H9 (cell line): Measurements from ENCODE around the gene DFFB. TPM values are rescaled to one million over a fixed set of nuclear protein-coding genes. Genes with fewer than 3 reads are reported as not detected.

Experiments
- DNase-seq: peaks from one replicate; pipeline ENCODE4 v3.0.0-alpha.2; 2017
- H2AFZ ChIP-seq: one replicate; pipeline ENCODE4 v1.6.1; 2013; ENCODE audit warnings: mild to moderate bottlenecking, low read length, control low read depth, moderate library complexity
- H2AK5ac ChIP-seq: 2 replicates; pipeline ENCODE4 v1.6.1; 2013; ENCODE audit warnings: low read length, control low read depth, mixed read lengths; ENCODE audit not compliant: insufficient read length
- H2BK120ac ChIP-seq: one replicate; pipeline ENCODE4 v1.6.1; 2013; ENCODE audit warnings: low read depth, mild to moderate bottlenecking, low read length, control low read depth, inconsistent platforms; ENCODE audit not compliant: poor library complexity, severe bottlenecking
- H2BK12ac ChIP-seq: 2 replicates; pipeline ENCODE4 v1.6.1; 2013; ENCODE audit warnings: low read length, control low read depth, mixed read lengths, low read depth; ENCODE audit not compliant: insufficient read length
- H2BK15ac ChIP-seq: 2 replicates; pipeline ENCODE4 v1.6.1; 2013; ENCODE audit warnings: low read depth, low read length, control low read depth
- H2BK20ac ChIP-seq: one replicate; pipeline ENCODE4 v1.6.1; 2013; ENCODE audit warnings: low read depth, mild to moderate bottlenecking, low read length, control low read depth, inconsistent platforms; ENCODE audit not compliant: poor library complexity, severe bottlenecking
- H2BK5ac ChIP-seq: 2 replicates; pipeline ENCODE4 v1.6.1; 2013; ENCODE audit warnings: low read length, control low read depth, mixed read lengths; ENCODE audit not compliant: insufficient read length
- H3K14ac ChIP-seq: 2 replicates; pipeline ENCODE4 v1.6.1; 2013; ENCODE audit warnings: low read length, control low read depth; ENCODE audit not compliant: insufficient read depth
- H3K18ac ChIP-seq: 2 replicates; pipeline ENCODE4 v1.6.1; 2013; ENCODE audit warnings: low read depth, mild to moderate bottlenecking, mixed read lengths, low read length, control low read depth; ENCODE audit not compliant: insufficient read length
- H3K23ac ChIP-seq: 2 replicates; pipeline ENCODE4 v1.6.1; 2013; ENCODE audit warnings: low read length, control low read depth, mixed read lengths, low read depth; ENCODE audit not compliant: insufficient read length
- H3K23me2 ChIP-seq: 2 replicates; pipeline ENCODE4 v1.6.1; 2013; ENCODE audit warnings: low read depth, mild to moderate bottlenecking, mixed read lengths, low read length, control low read depth; ENCODE audit not compliant: insufficient read length, poor library complexity, severe bottlenecking
- H3K27ac ChIP-seq: 2 replicates; pipeline ENCODE4 v1.5.1; 2013; ENCODE audit warnings: low read length, control low read depth, mixed read lengths, low read depth; ENCODE audit not compliant: insufficient read length
- H3K27me3 ChIP-seq: 2 replicates; pipeline ENCODE4 v1.6.1; 2013; ENCODE audit warnings: low read length, control low read depth, inconsistent platforms; ENCODE audit not compliant: insufficient read depth
- H3K4ac ChIP-seq: 2 replicates; pipeline ENCODE4 v1.6.1; 2013; ENCODE audit warnings: low read depth, mild to moderate bottlenecking, control low read depth, inconsistent platforms, low read length, moderate library complexity
- H3K4me1 ChIP-seq: 2 replicates; pipeline ENCODE4 v1.6.1; 2013; ENCODE audit warnings: low read length, control low read depth, inconsistent platforms; ENCODE audit not compliant: insufficient read depth
- H3K4me2 ChIP-seq: 2 replicates; pipeline ENCODE4 v1.6.1; 2013; ENCODE audit warnings: low read length, control low read depth, mixed read lengths; ENCODE audit not compliant: insufficient read length, insufficient read depth
- H3K56ac ChIP-seq: 2 replicates; pipeline ENCODE4 v1.6.1; 2013; ENCODE audit warnings: low read depth, mild to moderate bottlenecking, mixed read lengths, low read length, control low read depth; ENCODE audit not compliant: insufficient read length
- H3K79me1 ChIP-seq: 2 replicates; pipeline ENCODE4 v1.6.1; 2013; ENCODE audit warnings: low read depth, mild to moderate bottlenecking, moderate library complexity, low read length, control low read depth, inconsistent platforms; ENCODE audit not compliant: insufficient read depth, poor library complexity, severe bottlenecking
- H3K79me2 ChIP-seq: 2 replicates; pipeline ENCODE4 v1.6.1; 2013; ENCODE audit warnings: low read length, control low read depth, inconsistent platforms; ENCODE audit not compliant: insufficient read depth
- H3K9ac ChIP-seq: 2 replicates; pipeline ENCODE4 v1.6.1; 2013; ENCODE audit warnings: low read length, control low read depth, mixed read lengths; ENCODE audit not compliant: insufficient read length; ENCODE audit errors: extremely low read depth
- H3K9me3 ChIP-seq: one replicate; pipeline ENCODE4 v1.6.1; 2013; ENCODE audit warnings: low read depth, low read length, inconsistent platforms; ENCODE audit not compliant: control insufficient read depth
- H3T11ph ChIP-seq: one replicate; pipeline ENCODE4 v1.6.1; 2013; ENCODE audit warnings: mild to moderate bottlenecking, low read length, control low read depth, inconsistent platforms
- H4K20me1 ChIP-seq: one replicate; pipeline ENCODE4 v1.6.1; 2013; ENCODE audit not compliant: control insufficient read depth, insufficient read length, insufficient read depth
- H4K5ac ChIP-seq: 2 replicates; pipeline ENCODE4 v1.6.1; 2013; ENCODE audit warnings: low read depth, mild to moderate bottlenecking, mixed read lengths, low read length, control low read depth; ENCODE audit not compliant: insufficient read length
- H4K8ac ChIP-seq: replicated peaks from 2 replicates; pipeline ENCODE4 v1.6.1; 2013; ENCODE audit warnings: low read length, control low read depth, mixed read lengths, low read depth; ENCODE audit not compliant: insufficient read length
- H4K91ac ChIP-seq: 2 replicates; pipeline ENCODE4 v1.6.1; 2013; ENCODE audit warnings: low read depth, mild to moderate bottlenecking, moderate library complexity, mixed read lengths, low read length, control low read depth; ENCODE audit not compliant: insufficient read length
- H3K27ac Mint-ChIP-seq, 3 experiments: 2 replicates in 2 of 3; 3 replicates in 1 of 3; pipeline ENCODE4 v1.8.0; 2020 to 2021; ENCODE audit warnings: mixed read lengths in 3 of 3, mild to moderate bottlenecking in 1 of 3, moderate library complexity in 1 of 3
- H3K27me3 Mint-ChIP-seq: 2 replicates; pipeline ENCODE4 v1.8.0; 2021; ENCODE audit warnings: low read depth, mild to moderate bottlenecking, moderate library complexity, mixed read lengths
- H3K36me3 Mint-ChIP-seq, 3 experiments: 2 replicates in 2 of 3; 3 replicates in 1 of 3; pipeline ENCODE4 v1.8.0; 2020 to 2021; ENCODE audit warnings: low read depth in 3 of 3, mixed read lengths in 3 of 3; ENCODE audit not compliant: insufficient read depth in 1 of 3
- H3K4me1 Mint-ChIP-seq, 2 experiments: 2 replicates each; pipeline ENCODE4 v1.8.0; 2020; ENCODE audit warnings: mixed read lengths in 2 of 2
- H3K4me3 Mint-ChIP-seq, 2 experiments: 2 replicates in 1 of 2; 3 replicates in 1 of 2; pipeline ENCODE4 v1.8.0; 2020 to 2021; ENCODE audit warnings: mild to moderate bottlenecking in 2 of 2, mixed read lengths in 2 of 2, moderate library complexity in 1 of 2
- H3K9me3 Mint-ChIP-seq, 2 experiments: 2 replicates in 1 of 2; 3 replicates in 1 of 2; pipeline ENCODE4 v1.8.0; 2020; ENCODE audit warnings: mild to moderate bottlenecking in 2 of 2, mixed read lengths in 2 of 2, moderate library complexity in 1 of 2
- CTCF ChIP-seq: fragments of 200-600 bp; sonication (generic); conservative IDR thresholded peaks from 3 replicates; pipeline ENCODE4 v1.8.0; 2021; ENCODE audit warnings: antibody characterized with exemption, mild to moderate bottlenecking
- WGBS: extraction: QIAGEN DNeasy Blood & Tissue Kit; methylation state at CpG from one replicate; pipeline ENCODE4 v1.1.7; 2013; ENCODE audit warnings: missing lambda C conversion rate, low lambda C conversion rate, mixed read lengths; ENCODE audit not compliant: insufficient read length; ENCODE audit errors: extremely low coverage; 5-methylcytosine and 5-hydroxymethylcytosine counted together
- total RNA-seq: library from RNA; stranded (reverse); gene quantifications from 2 replicates; pipeline ENCODE4 v1.2.1, GENCODE V29; 2021

The DFFB gene
- total RNA-seq, 1 experiment from 2014 or later, result 9.7 TPM

GRCh38 chr1:3834701-3835100, 22.6 kb upstream of the DFFB start:
- Histone ChIP-seq H3K4me1 (no peaks in the 10 kb centered on the region), H3K9ac (no peak overlapping the region), H4K91ac (no peak overlapping the region), H3K9me3 (no peaks in the 10 kb centered on the region), H3K4me2 (no peak overlapping the region), H3K56ac (no peak overlapping the region), H2BK15ac (no peak overlapping the region), H2AFZ (no peak overlapping the region), H3K18ac (no peak overlapping the region), H4K5ac (no peak overlapping the region), H3K14ac (no peak overlapping the region), H4K8ac (no peak overlapping the region), H3K79me2 (no peaks in the 10 kb centered on the region), H2AK5ac (no peak overlapping the region), H4K20me1 (no peaks in the 10 kb centered on the region), H2BK120ac (no peak overlapping the region), H3K79me1 (no peaks in the 10 kb centered on the region), H2BK12ac (no peak overlapping the region), H3K27me3 (no peaks in the 10 kb centered on the region), H3K4ac (no peak overlapping the region), H3K27ac (no peak overlapping the region), H3K23me2 (no peaks in the 10 kb centered on the region), H3K23ac (no peak overlapping the region), H3T11ph (no peak overlapping the region), H2BK5ac (no peak overlapping the region), H2BK20ac (no peak overlapping the region)
- Mint-ChIP-seq H3K36me3 (peaks cover 32 to 73% (median 54%) of the 10 kb centered on the region in 3 experiments), H3K4me1 (no peaks in the 10 kb centered on the region), H3K27me3 (no peaks in the 10 kb centered on the region), H3K27ac (no peak overlapping the region), H3K9me3 (peaks cover 4 to 5% of the 10 kb centered on the region in 2 experiments; a peak in 4 of 5 replicates), H3K4me3 (no peak overlapping the region)
- TF ChIP-seq CTCF, result no peak
- WGBS, result no CpG with 5 or more reads among the region's 10 CpGs
- no peak for DNase-seq
